Activated CD8-positive, alpha-beta memory T cell treated with anti-CD3 and anti-CD28 coated beads, Interleukin-2, amount 10 ng/mL, durations not matched to agents 7 days and 5 days (primary cell): ENCODE data around the gene KIAA0040. TPM values are rescaled to one million over a fixed set of nuclear protein-coding genes. Genes with fewer than 3 reads are reported as not detected.

Experiments used
- ATAC-seq: fragments of 150-1000 bp; cut with Tn5 transposase; one replicate; pipeline ENCODE4 v1.10.0; 2021; ENCODE audit warnings: moderate library complexity
- CTCF ChIA-PET: fragments of 350-600 bp; sonication (Branson Sonifier 250); formaldehyde crosslinking; loops from one replicate; lab custom pipeline; 2021; ENCODE audit warnings: antibody characterized with exemption; lab: Charles Lee
- DNase-seq: peaks from one replicate; pipeline ENCODE4 v3.0.0-alpha.2; 2020
- H3K27ac Mint-ChIP-seq: one replicate; pipeline ENCODE4 v1.8.0; 2021; ENCODE audit warnings: mild to moderate bottlenecking, mixed read lengths
- H3K27me3 Mint-ChIP-seq: one replicate; pipeline ENCODE4 v1.8.0; 2021; ENCODE audit warnings: mixed read lengths
- H3K36me3 Mint-ChIP-seq: one replicate; pipeline ENCODE4 v1.8.0; 2021; ENCODE audit warnings: mild to moderate bottlenecking, mixed read lengths
- H3K4me1 Mint-ChIP-seq: one replicate; pipeline ENCODE4 v1.8.0; 2021; ENCODE audit warnings: mixed read lengths
- H3K4me3 Mint-ChIP-seq: one replicate; pipeline ENCODE4 v1.8.0; 2021; ENCODE audit warnings: mild to moderate bottlenecking, moderate library complexity, mixed read lengths
- H3K9me3 Mint-ChIP-seq: one replicate; pipeline ENCODE4 v1.8.0; 2022; ENCODE audit warnings: low read depth, mixed read lengths
- total RNA-seq, 2 experiments: library from RNA; stranded (reverse); gene quantifications; one replicate each; pipeline ENCODE4 v1.2.3, GENCODE V29; 2021

The KIAA0040 gene
- total RNA-seq, 2 experiments from 2014 or later, result 54.8 to 64.3 TPM

DNA sequence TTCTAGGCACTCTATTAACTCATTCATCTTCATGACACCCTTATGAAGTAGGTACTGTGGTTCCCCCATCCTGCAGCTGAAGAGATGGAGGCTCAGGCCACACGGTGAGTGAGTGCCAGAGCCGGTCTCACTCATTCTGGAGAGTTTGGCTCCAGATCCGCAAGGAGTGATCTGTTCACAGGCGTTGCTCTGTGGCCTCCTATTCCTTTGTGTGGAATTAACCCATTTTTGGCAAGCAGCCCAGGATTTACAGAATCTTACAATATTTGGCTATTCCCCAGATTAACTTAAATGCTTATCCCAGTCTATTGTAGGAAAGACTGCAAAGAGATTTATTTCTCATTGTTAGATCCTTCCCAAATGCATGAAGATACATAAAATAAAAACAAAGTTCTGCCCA, 29.6 kb downstream of the KIAA0040 start:
- CTCF ChIA-PET, result interaction anchor here (1.7 to 2.2 kb wide), 2 partner anchors 8 to 11 kb away, joined by 6 to 10 read pairs; no protein-coding TSS in a partner anchor
- ATAC-seq (no peak), DNase-seq (no peak)
- Mint-ChIP-seq H3K9me3 (no peaks in the 10 kb centered on the region), H3K4me3 (no peak overlapping the region), H3K36me3 (peaks cover 66% of the 10 kb centered on the region), H3K27ac (no peak overlapping the region), H3K27me3 (no peaks in the 10 kb centered on the region), H3K4me1 (peaks cover 21% of the 10 kb centered on the region)

DNA sequence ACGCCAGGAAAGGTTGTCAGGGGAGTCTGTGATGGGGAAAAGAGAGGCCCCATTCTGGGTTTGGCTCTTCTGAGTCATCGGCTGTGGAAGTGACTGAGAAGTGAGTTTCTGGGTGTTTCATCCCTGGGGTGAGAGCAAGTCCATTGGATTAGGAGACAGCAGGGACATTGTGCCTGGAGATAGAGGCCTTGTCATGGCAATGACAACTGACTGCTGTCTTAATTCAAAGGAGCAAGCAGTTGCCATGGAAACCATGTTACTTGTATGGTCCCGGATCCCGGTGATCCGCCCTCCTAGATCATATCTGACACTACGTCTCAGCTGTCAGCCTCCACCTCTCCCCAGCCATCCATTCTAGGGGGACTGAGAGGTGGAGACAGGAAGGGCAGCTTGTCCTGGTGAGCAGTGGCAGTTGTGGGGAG, 34.4 kb downstream of the KIAA0040 start:
- Mint-ChIP-seq H3K27ac (no peak overlapping the region), H3K4me3 (no peak overlapping the region), H3K9me3 (no peaks in the 10 kb centered on the region), H3K4me1 (peaks cover 28% of the 10 kb centered on the region), H3K27me3 (peaks cover 7% of the 10 kb centered on the region), H3K36me3 (peaks cover 45% of the 10 kb centered on the region)
- DNase-seq, result no peak
- no peak for ATAC-seq
- CTCF ChIA-PET, result interaction anchor here (0.8 to 3.9 kb wide), 2 partner anchors 12 to 180 kb away, joined by 3 to 13 read pairs; no protein-coding TSS in a partner anchor

DNA sequence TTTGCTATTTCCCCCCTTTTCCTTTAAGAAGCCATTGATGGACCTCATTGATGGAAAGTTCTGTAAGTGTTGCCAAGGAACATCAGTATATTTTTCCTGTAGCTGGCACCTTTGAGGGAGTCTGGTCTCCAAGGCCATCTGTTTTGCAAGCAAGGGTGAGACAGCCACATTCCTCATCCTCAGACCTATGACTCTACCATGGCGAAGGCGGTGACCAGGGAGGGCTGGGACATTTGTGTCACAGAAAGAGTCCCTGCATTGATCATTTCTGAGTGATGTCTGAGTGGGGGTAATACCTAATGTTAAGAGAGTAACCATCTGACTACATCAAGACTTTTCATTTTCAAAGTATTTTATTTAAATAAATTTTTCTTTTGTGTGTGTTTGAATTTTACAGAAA, 35.4 kb downstream of the KIAA0040 start:
- Mint-ChIP-seq H3K27me3 (peaks cover 14% of the 10 kb centered on the region), H3K4me3 (no peak overlapping the region), H3K4me1 (peaks cover 28% of the 10 kb centered on the region), H3K36me3 (peaks cover 38% of the 10 kb centered on the region), H3K27ac (no peak overlapping the region), H3K9me3 (no peaks in the 10 kb centered on the region)
- DNase-seq (no peak), ATAC-seq (no peak)
- CTCF ChIA-PET, result interaction anchor here (1.0 to 4.0 kb wide), 4 partner anchors 11 to 162 kb away, joined by 5 to 180 read pairs (median 13); no protein-coding TSS in a partner anchor

DNA sequence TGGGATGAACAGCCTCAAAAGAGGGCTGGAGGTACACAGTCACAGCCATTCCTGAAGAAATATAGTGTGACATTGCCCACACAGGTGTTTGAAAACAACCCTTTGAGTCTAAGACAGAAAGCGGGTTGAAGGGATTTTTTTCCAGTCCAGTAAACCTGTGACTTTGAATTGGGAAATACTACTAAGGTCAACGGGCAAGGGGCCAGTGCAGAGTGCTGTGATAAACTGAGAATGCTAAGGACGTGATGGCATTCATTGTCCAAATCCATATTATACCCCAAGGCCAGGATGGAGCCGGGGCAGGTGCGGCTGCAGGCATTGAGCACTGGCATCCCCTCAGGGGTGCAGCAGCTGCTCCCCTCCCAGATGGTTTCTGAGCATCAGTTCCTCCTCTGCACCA, 36.6 kb downstream of the KIAA0040 start:
- peaks cover 19% of the 10 kb centered on the region for H3K4me1 Mint-ChIP-seq

DNA sequence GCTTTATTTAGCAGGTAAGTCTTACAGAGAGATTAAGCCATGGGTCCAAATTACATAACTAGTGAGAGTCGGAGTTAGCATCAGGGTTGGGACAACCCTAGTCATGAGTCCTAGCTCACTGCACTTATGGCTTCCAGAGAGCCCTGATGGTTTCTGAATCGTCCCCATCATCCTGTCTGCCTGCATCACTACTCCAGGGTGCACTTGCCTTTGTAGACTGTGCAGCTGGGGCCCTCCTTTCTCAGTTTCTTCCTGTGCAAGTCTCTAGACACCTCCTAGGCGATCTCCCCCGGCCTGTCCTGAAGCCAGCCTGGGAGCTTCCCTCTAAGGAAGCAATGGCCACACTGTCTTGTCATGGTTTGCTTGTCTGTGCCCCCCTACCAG, 37.1 kb downstream of the KIAA0040 start:
- no peak for ATAC-seq

More for the DNA sequence above, 36.6 kb downstream of the KIAA0040 start:
- DNase-seq, result no peak
- no peak overlapping the region for H3K4me3 Mint-ChIP-seq
- ATAC-seq, result no peak
- peaks cover 26% of the 10 kb centered on the region for H3K27me3 Mint-ChIP-seq
- H3K27ac Mint-ChIP-seq, result no peak overlapping the region
- CTCF ChIA-PET, result interaction anchor here (1.0 to 4.0 kb wide), 18 partner anchors 8 to 218 kb away, joined by 3 to 180 read pairs (median 8); no protein-coding TSS in a partner anchor
- H3K36me3 Mint-ChIP-seq, result peaks cover 29% of the 10 kb centered on the region
- no peaks in the 10 kb centered on the region for H3K9me3 Mint-ChIP-seq

DNA sequence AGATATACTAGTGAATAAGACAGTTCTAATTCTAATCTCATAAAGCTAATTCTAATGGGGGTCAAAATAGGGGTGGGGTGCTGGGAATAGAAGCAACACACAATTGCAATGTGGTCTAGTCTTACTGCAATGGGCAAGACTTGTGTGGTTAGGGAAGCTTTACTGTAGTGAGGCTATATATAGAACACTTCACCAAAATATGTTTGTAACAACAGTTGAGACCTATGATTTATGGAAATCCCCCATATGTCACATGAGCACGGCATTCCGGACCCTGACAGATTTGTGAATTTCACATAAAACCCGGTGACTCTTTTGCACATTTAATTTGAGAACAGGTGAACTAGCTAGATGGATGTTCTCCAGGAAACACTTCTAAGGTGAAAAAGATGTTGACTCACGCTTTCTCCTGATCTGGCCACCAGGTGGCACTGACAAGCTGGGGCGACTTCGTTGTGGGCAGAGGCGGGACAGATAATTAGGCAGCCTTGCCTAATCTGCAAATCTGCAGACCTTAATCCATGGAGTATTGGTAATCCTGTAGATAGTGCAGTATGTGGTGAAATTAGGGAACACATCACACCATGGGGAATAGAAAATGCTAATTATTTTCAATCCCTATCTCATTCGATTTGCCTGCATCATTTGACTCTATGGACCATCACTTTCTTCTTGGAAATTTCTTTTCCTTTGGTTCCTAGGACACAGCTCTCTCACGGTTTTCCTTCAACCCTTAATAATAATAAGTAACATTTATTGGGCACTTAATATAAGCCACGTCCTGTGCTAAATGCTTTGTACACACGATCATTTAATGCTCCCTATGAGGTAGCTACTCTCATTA, 37.7 kb downstream of the KIAA0040 start:
- H3K36me3 Mint-ChIP-seq, result peaks cover 18% of the 10 kb centered on the region
- no peak overlapping the region for H3K4me3 Mint-ChIP-seq
- DNase-seq (peak; percentile 83), ATAC-seq (peak; percentile 64)
- H3K4me1 Mint-ChIP-seq, result peaks cover 11% of the 10 kb centered on the region
- no peaks in the 10 kb centered on the region for H3K9me3 Mint-ChIP-seq
- H3K27ac Mint-ChIP-seq, result no peak overlapping the region
- H3K27me3 Mint-ChIP-seq, result peaks cover 35% of the 10 kb centered on the region
- CTCF ChIA-PET, result interaction anchor here (0.7 to 4.0 kb wide), 40 partner anchors 9 to 589 kb away, joined by 3 to 180 read pairs (median 4); partner anchors contain the start of gene TNR

More for the DNA sequence above, 37.1 kb downstream of the KIAA0040 start:
- Mint-ChIP-seq H3K27ac (peak overlapping the region; percentile 22), H3K4me3 (no peak overlapping the region), H3K36me3 (peaks cover 25% of the 10 kb centered on the region), H3K9me3 (no peaks in the 10 kb centered on the region), H3K27me3 (peaks cover 31% of the 10 kb centered on the region), H3K4me1 (peaks cover 14% of the 10 kb centered on the region)
- no peak for DNase-seq
- CTCF ChIA-PET, result interaction anchor here (0.7 to 4.0 kb wide), 35 partner anchors 8 to 588 kb away, joined by 3 to 180 read pairs (median 4); partner anchors contain the start of gene TNR

DNA sequence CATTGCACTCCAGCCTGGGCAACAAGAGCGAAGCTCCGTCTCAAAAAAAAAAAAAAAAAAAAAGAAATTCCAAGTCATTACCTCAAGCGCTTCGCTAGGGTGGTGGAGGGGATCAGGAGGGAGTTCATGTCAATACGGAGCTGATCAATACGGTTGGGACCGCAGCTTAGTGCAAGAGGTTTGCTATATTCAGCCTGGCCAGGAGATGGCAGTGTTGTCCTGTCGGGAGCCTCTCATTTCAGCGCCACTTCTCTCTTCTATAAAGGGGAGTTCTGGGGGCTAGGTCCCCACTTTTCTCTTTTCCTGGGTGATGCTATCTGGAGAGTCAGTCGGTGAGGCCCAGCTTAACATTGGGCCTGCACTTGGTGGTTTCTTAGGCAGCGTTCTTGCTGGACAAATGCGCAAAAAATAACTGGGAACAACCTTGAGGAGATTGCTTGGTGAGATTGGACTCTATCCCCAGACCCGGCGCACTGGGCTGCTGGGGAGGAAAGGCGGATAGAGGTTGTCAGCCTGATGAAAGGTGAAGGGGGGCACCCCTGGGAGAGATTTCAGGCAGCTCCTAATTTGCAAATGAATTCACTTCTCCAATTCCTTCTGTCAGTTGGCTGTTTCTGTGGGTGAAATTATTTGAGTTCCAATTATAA, 40.4 kb downstream of the KIAA0040 start:
- DNase-seq, result peak; percentile 75
- CTCF ChIA-PET, result interaction anchor here (0.6 to 11.1 kb wide), 53 partner anchors 10 to 606 kb away, joined by 3 to 269 read pairs (median 3); partner anchors contain the start of gene MRPS14
- Mint-ChIP-seq H3K36me3 (no peaks in the 10 kb centered on the region), H3K27me3 (peaks cover 48% of the 10 kb centered on the region), H3K27ac (no peak overlapping the region), H3K4me1 (peaks cover 9% of the 10 kb centered on the region), H3K9me3 (no peaks in the 10 kb centered on the region), H3K4me3 (no peak overlapping the region)
- peak; percentile 70 for ATAC-seq

DNA sequence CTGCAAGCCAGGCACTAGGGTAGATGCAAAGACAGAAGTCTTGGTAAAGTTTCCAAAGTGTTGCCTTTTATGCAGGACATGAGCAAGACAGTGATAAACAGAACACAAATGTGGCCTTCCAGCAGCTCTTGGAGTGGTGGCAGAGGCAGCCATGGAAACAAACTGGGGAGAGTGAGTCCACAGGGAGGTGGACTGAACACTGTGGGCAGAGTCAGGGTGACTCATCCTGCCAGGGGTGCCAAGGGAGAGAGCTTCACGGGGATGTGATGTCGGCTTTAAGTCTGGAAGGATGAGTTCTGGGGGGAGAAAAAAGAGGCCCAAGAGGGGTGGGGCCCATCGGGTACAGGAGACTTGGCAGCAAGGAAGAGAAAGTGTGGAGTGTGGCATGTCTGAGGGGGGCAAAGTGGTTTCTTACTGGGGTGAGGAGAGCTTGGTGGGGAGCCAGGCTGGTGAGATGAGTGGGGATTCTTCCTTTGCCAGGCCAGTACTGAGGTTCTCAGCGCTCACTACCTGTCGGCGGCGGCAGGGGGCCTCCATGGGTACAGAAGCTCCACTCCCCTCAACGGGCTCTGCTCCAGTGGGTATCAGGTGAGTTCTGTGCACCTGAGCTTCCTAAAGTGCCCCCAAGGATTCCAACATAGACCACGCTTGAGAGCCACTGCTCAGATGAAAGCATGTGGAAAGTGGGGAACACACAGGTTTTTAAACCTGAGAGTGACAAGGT, 41.8 kb downstream of the KIAA0040 start:
- Mint-ChIP-seq H3K4me1 (peaks cover 9% of the 10 kb centered on the region), H3K27ac (no peak overlapping the region), H3K4me3 (no peak overlapping the region), H3K36me3 (no peaks in the 10 kb centered on the region), H3K27me3 (peaks cover 49% of the 10 kb centered on the region), H3K9me3 (no peaks in the 10 kb centered on the region)
- DNase-seq, result no peak
- ATAC-seq, result no peak
- CTCF ChIA-PET, result interaction anchor here (0.6 to 11.1 kb wide), 18 partner anchors 9 to 277 kb away, joined by 3 to 269 read pairs (median 6); no protein-coding TSS in a partner anchor

DNA sequence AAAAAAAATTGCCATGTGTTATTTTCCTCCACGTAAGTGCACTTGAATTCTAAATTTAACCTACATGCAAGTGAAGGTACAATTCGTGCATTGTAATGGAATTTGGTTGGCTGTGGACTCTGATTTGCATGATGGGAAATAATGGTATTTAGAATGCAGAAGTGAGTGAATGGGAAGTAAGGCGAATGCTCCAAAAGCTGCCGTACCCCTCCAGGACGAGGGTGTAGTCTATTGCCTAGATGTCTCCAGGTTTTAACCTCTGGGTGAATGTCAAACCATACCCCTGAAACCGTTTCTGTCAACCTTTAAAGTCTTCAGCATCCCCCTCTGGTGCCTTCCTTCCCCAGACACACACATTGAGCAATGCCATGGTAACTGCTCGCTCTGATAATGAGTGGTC, 44.5 kb downstream of the KIAA0040 start:
- H3K27me3 Mint-ChIP-seq, result peaks cover 45% of the 10 kb centered on the region
- H3K9me3 Mint-ChIP-seq, result no peaks in the 10 kb centered on the region
- DNase-seq, result no peak
- H3K36me3 Mint-ChIP-seq, result no peaks in the 10 kb centered on the region
- H3K4me3 Mint-ChIP-seq, result no peak overlapping the region
- no peaks in the 10 kb centered on the region for H3K4me1 Mint-ChIP-seq
- H3K27ac Mint-ChIP-seq, result no peak overlapping the region
- ATAC-seq, result no peak
- CTCF ChIA-PET, result interaction anchor here (2.3 to 11.1 kb wide), 3 partner anchors 117 to 190 kb away, joined by 15 to 269 read pairs (median 61); no protein-coding TSS in a partner anchor

DNA sequence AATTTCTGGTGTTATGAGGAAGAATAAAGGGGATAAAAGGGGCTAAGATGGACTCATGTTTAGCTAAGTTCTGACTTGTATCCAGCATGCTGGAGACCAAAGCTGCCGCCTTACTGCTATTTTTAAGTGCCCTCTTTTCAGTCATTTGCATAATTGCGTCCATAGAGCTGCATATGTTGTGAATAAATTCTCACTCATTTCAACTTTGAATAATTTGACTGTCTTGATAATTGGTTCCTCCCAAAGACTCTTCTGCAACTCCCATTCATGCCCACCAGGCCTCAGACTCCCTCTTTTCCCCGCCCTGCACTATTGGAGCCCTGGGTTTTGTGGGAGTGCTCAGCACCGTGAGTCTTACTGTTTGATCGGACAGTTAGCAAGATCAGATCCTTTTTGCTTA, 45.0 kb downstream of the KIAA0040 start:
- DNase-seq, result no peak
- no peak for ATAC-seq
- no peak overlapping the region for H3K4me3 Mint-ChIP-seq
- H3K4me1 Mint-ChIP-seq, result no peaks in the 10 kb centered on the region
- H3K36me3 Mint-ChIP-seq, result no peaks in the 10 kb centered on the region
- no peak overlapping the region for H3K27ac Mint-ChIP-seq
- H3K9me3 Mint-ChIP-seq, result no peaks in the 10 kb centered on the region
- CTCF ChIA-PET, result interaction anchor here (0.8 to 11.1 kb wide), 8 partner anchors 8 to 190 kb away, joined by 3 to 269 read pairs (median 14); no protein-coding TSS in a partner anchor
- H3K27me3 Mint-ChIP-seq, result peaks cover 40% of the 10 kb centered on the region

DNA sequence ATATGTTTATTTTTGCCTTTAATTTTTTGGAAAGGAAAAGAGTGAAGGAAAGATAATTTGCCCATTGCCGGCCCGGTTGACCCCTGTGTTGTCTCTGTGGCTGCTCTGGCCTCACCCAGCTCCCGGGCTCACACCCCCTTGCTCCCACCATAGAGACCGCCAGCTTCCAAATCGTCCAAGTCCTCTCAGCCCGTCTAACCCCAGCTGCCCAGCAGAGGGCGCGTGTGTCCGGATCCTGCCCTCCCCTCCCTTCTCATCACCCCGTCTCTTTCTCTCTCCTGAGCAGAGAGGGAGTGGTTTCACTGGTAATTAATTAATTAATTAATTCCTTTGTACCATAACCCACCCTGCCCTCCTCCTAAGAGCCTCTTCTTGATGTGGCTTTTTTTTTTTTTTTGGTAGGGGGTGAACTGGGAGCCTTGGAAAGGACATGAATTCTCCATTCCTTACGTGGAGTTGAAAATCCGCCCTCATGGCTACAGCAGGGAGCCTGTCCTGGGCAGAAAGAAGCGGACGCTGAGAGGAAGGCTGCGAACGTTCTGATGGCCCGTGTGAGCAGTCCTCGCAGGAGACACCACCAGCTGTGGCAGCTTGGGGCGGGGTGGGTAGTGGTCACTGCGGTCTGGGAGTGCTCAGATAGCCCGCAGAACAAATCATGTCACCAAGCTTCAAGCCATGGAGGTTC, 45.9 kb downstream of the KIAA0040 start:
- CTCF ChIA-PET, result interaction anchor here (0.6 to 11.1 kb wide), 25 partner anchors 9 to 678 kb away, joined by 3 to 269 read pairs (median 4); no protein-coding TSS in a partner anchor
- Mint-ChIP-seq H3K4me1 (peaks cover 7% of the 10 kb centered on the region), H3K36me3 (no peaks in the 10 kb centered on the region), H3K27me3 (peaks cover 33% of the 10 kb centered on the region), H3K4me3 (no peak overlapping the region), H3K27ac (no peak overlapping the region), H3K9me3 (no peaks in the 10 kb centered on the region)
- peak; percentile 84 for ATAC-seq
- DNase-seq, result peak; percentile 81
